ENCODE measurements around the gene NBPF1.
"Not testable (repeated sequence)": the region's sequence is repeated elsewhere in the genome, so short reads cannot be mapped to it uniquely, and the experiment has no call there.

DNA sequence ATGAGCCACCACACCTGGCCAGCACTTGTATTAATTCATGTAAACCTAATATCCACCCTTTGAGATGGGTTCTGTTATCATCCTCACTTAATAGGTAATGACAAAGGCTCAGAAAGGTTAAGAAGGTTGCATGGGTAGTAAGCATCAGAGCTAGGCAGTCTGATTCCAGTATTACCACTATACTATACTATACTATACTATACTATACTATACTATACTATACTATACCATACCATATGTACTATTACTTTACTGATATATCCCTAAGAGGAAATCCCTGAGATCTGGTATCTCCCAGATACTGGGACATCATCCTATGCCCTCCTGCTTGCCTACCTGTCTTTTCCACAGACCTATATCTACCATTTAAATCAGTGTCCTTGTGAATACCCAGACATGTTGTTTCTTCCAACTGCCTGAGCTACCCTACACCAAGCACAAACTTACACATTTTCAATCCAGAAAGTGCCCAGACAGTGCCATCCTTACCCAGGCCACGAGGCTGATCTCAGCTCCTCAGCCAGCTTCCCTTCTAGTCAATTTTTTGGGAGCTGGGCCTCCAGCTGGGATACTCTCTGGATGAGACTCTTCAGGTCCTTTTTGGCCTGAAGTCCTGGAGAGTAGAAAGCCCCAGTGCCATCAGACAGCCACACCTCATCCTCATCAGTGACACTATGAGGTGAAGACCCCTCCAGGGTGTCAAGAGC, 63.0 kb downstream of the NBPF1 start:
- TF ChIP-seq, protein P1, sequence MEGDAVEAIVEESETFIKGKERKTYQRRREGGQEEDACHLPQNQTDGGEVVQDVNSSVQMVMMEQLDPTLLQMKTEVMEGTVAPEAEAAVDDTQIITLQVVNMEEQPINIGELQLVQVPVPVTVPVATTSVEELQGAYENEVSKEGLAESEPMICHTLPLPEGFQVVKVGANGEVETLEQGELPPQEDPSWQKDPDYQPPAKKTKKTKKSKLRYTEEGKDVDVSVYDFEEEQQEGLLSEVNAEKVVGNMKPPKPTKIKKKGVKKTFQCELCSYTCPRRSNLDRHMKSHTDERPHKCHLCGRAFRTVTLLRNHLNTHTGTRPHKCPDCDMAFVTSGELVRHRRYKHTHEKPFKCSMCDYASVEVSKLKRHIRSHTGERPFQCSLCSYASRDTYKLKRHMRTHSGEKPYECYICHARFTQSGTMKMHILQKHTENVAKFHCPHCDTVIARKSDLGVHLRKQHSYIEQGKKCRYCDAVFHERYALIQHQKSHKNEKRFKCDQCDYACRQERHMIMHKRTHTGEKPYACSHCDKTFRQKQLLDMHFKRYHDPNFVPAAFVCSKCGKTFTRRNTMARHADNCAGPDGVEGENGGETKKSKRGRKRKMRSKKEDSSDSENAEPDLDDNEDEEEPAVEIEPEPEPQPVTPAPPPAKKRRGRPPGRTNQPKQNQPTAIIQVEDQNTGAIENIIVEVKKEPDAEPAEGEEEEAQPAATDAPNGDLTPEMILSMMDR (IDR thresholded peaks at IDR 0.05) = not testable (repeated sequence)
- not testable (repeated sequence) for TF ChIP-seq EP300 (IDR thresholded peaks at IDR 0.05)
